WTC11 (cell line): ENCODE data around the gene ZNF773. TPM values are rescaled to one million over a fixed set of nuclear protein-coding genes. Genes with fewer than 3 reads are reported as not detected.
A peak's percentile ranks its signal among the peaks of the same experiment; 100 is the strongest.
"Not testable (repeated sequence)": the region's sequence is repeated elsewhere in the genome, so short reads cannot be mapped to it uniquely, and the experiment has no call there.

Experiments used
- ATAC-seq: fragments of 200-7000 bp; cut with Tn5 transposase; 2 replicates; pipeline ENCODE4 v1.10.0; 2021; ENCODE audit warnings: mild to moderate bottlenecking, moderate library complexity
- CTCF ChIA-PET: fragments of 300-600 bp; sonication (Branson Sonifier 250); formaldehyde crosslinking; loops from one replicate; lab custom pipeline; 2021; ENCODE audit warnings: antibody characterized with exemption; lab: Charles Lee
- POLR2A ChIA-PET: fragments of 350-600 bp; sonication (Branson Sonifier 250); formaldehyde crosslinking; loops from one replicate; lab custom pipeline; 2021; ENCODE audit warnings: antibody characterized with exemption; lab: Charles Lee
- DNase-seq: peaks from one replicate; pipeline ENCODE4 v3.0.0; 2021; ENCODE audit warnings: low spot score
- H3K27ac Mint-ChIP-seq: 2 replicates; pipeline ENCODE4 v1.8.0; 2021; ENCODE audit warnings: mixed read lengths
- H3K27me3 Mint-ChIP-seq: 2 replicates; pipeline ENCODE4 v1.8.0; 2021; ENCODE audit warnings: low read depth, mild to moderate bottlenecking, moderate library complexity, mixed read lengths
- H3K36me3 Mint-ChIP-seq: 2 replicates; pipeline ENCODE4 v1.8.0; 2021; ENCODE audit warnings: mixed read lengths
- H3K4me1 Mint-ChIP-seq: 2 replicates; pipeline ENCODE4 v1.8.0; 2022; ENCODE audit warnings: mixed read lengths
- H3K4me3 Mint-ChIP-seq: 2 replicates; pipeline ENCODE4 v1.8.0; 2021; ENCODE audit warnings: mild to moderate bottlenecking, moderate library complexity, mixed read lengths
- H3K9me3 Mint-ChIP-seq: 2 replicates; pipeline ENCODE4 v1.8.0; 2021; ENCODE audit warnings: mixed read lengths
- ATF3 ChIP-seq: sonication (generic); formaldehyde crosslinking; conservative IDR thresholded peaks from 2 replicates; pipeline ENCODE4 v1.8.1; 2022; ENCODE audit warnings: mild to moderate bottlenecking, missing genetic modification reagents
- ATF6 ChIP-seq: sonication (generic); formaldehyde crosslinking; IDR thresholded peaks from 2 replicates; pipeline ENCODE4 v1.8.1; 2023; ENCODE audit warnings: mild to moderate bottlenecking, missing genetic modification reagents
- CREM ChIP-seq: sonication (generic); formaldehyde crosslinking; IDR thresholded peaks from 2 replicates; pipeline ENCODE4 v1.8.1; 2022; ENCODE audit warnings: mild to moderate bottlenecking, missing genetic modification reagents, moderate library complexity
- E2F5 ChIP-seq: sonication (generic); formaldehyde crosslinking; IDR thresholded peaks from 2 replicates; pipeline ENCODE4 v1.8.1; 2022; ENCODE audit warnings: mild to moderate bottlenecking, moderate library complexity, missing genetic modification reagents
- FOXJ3 ChIP-seq: sonication (generic); formaldehyde crosslinking; IDR thresholded peaks from 2 replicates; pipeline ENCODE4 v1.9.0; 2021; ENCODE audit warnings: missing genetic modification reagents, mild to moderate bottlenecking, borderline replicate concordance
- FOXK1 ChIP-seq: sonication (generic); formaldehyde crosslinking; IDR thresholded peaks from 2 replicates; pipeline ENCODE4 v1.8.0; 2022; ENCODE audit warnings: mild to moderate bottlenecking, moderate library complexity, missing genetic modification reagents
- GRHL2 ChIP-seq: fragments of 250-450 bp; sonication (Bioruptor Pico); IDR thresholded peaks from 2 replicates; pipeline ENCODE4 v1.8.0; 2022; ENCODE audit warnings: mild to moderate bottlenecking, moderate library complexity; ENCODE audit not compliant: insufficient replicate concordance, severe bottlenecking
- IRF1 ChIP-seq: sonication (generic); formaldehyde crosslinking; IDR thresholded peaks from 2 replicates; pipeline ENCODE4 v1.8.0; 2023; ENCODE audit warnings: missing genetic modification reagents
- MYBL2 ChIP-seq: sonication (generic); formaldehyde crosslinking; IDR thresholded peaks from 2 replicates; pipeline ENCODE4 v1.8.1; 2023; ENCODE audit warnings: mild to moderate bottlenecking, moderate library complexity, missing genetic modification reagents
- SMAD3 ChIP-seq: sonication (generic); formaldehyde crosslinking; IDR thresholded peaks from 2 replicates; pipeline ENCODE4 v1.8.0; 2022; ENCODE audit warnings: missing genetic modification reagents, mild to moderate bottlenecking, borderline replicate concordance
- SOX15 ChIP-seq: fragments of 250-450 bp; sonication (Bioruptor Pico); IDR thresholded peaks from 2 replicates; pipeline ENCODE4 v1.9.0; 2021; ENCODE audit warnings: mild to moderate bottlenecking
- ZBTB43 ChIP-seq: sonication (generic); formaldehyde crosslinking; IDR thresholded peaks from 2 replicates; pipeline ENCODE4 v1.8.1; 2023; ENCODE audit warnings: mild to moderate bottlenecking, missing genetic modification reagents
- ZNF138 ChIP-seq: sonication (generic); formaldehyde crosslinking; conservative IDR thresholded peaks from 2 replicates; pipeline ENCODE4 v1.8.1; 2022; ENCODE audit warnings: mild to moderate bottlenecking, moderate library complexity, missing genetic modification reagents
- ZNF396 ChIP-seq: fragments of 250-450 bp; sonication (Bioruptor Pico); IDR thresholded peaks from 2 replicates; pipeline ENCODE4 v1.8.0; 2021; ENCODE audit warnings: mild to moderate bottlenecking, moderate library complexity, borderline replicate concordance
- total RNA-seq: library from RNA; stranded (reverse); gene quantifications from 3 replicates; pipeline ENCODE4 v1.2.3, GENCODE V29; 2021
- TF ChIP-seq, protein P1 (sequence below): sonication (generic); formaldehyde crosslinking; IDR thresholded peaks from 2 replicates; pipeline ENCODE4 v1.8.0; 2022; ENCODE audit warnings: mild to moderate bottlenecking, missing genetic modification reagents
- TF ChIP-seq, protein P2 (sequence below): sonication (generic); formaldehyde crosslinking; conservative IDR thresholded peaks from 2 replicates; pipeline ENCODE4 v1.8.1; 2023; ENCODE audit warnings: mild to moderate bottlenecking, low read depth, missing genetic modification reagents, moderate library complexity

Gene ZNF773
- total RNA-seq, 1 experiment from 2014 or later: 8.6 TPM

GRCh38 chr19:57487477-57488298, 12.1 kb upstream of the ZNF773 start, which contains the start of gene ZNF419 (continued):
- TF ChIP-seq, protein P1, sequence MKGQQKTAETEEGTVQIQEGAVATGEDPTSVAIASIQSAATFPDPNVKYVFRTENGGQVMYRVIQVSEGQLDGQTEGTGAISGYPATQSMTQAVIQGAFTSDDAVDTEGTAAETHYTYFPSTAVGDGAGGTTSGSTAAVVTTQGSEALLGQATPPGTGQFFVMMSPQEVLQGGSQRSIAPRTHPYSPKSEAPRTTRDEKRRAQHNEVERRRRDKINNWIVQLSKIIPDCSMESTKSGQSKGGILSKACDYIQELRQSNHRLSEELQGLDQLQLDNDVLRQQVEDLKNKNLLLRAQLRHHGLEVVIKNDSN (CRISPR knock-in tag): peak; percentile 19; the same call in 1 of the 2 replicates

DNA sequence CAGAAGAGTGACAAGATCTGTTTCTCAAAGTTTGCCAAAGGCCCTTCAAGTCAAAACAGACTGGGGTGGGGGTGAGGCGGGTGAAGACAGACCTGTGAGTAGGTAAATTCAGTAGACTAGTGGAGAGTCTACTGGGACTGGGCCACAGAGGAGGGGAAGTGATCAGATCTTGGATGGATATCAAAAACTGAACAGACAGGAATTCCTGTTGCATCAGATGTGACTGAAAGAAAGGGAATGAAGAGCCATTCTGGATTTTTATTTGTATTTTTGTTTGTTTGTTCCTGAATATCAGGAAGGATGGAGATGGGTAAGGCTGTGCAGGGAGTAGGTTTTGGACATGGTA, 11.5 kb upstream of the ZNF773 start:
- peaks cover 26% of the 10 kb centered on the region for H3K9me3 Mint-ChIP-seq
- peaks cover 33% of the 10 kb centered on the region for H3K27me3 Mint-ChIP-seq
- peak overlapping the region; percentile 46 for H3K27ac Mint-ChIP-seq
- H3K4me1 Mint-ChIP-seq, ATAC-seq, CTCF ChIA-PET, DNase-seq: not testable (repeated sequence)
- H3K4me3 Mint-ChIP-seq: peak overlapping the region; percentile 86
- POLR2A ChIA-PET: interaction anchor here (1.0 kb wide), 1 partner anchor 53 kb away, joined by 4 read pairs; the partner anchor contains the start of gene ZNF749
- H3K36me3 Mint-ChIP-seq: peaks cover 32% of the 10 kb centered on the region

DNA sequence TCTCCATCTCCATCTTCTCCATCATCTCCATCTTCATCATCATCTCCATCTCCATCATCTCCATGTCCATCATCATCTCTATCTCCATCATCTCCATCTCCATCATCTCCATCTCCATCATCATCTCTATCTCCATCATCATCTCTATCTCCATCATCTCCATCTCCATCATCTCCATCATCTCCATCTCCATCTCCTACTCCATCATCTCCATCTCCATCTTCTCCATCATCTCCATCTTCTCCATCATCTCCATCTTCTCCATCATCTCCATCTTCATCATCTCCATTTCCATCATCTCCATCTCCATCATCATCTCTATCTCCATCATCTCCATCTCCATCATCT, 432 bp upstream of the ZNF773 start:
- H3K4me3 Mint-ChIP-seq: peak overlapping the region; percentile 89; the same call in 1 of the 2 replicates
- DNase-seq, H3K4me1 Mint-ChIP-seq, H3K27me3 Mint-ChIP-seq, ATAC-seq, H3K27ac Mint-ChIP-seq: not testable (repeated sequence)
- POLR2A ChIA-PET: interaction anchor here (0.9 to 1.0 kb wide), 2 partner anchors 31 to 63 kb away, joined by 3 to 4 read pairs; no protein-coding TSS in a partner anchor
- H3K36me3 Mint-ChIP-seq: peaks cover 26% of the 10 kb centered on the region
- CTCF ChIA-PET: interaction anchor here (0.7 kb wide), 1 partner anchor 12 kb away, joined by 3 read pairs; the partner anchor contains the start of gene ZNF419
- peaks cover 20% of the 10 kb centered on the region for H3K9me3 Mint-ChIP-seq

GRCh38 chr19:57500400-57500799, 662 bp downstream of the ZNF773 start:
- H3K4me1 Mint-ChIP-seq, H3K27me3 Mint-ChIP-seq, DNase-seq, H3K27ac Mint-ChIP-seq, CTCF ChIA-PET, ATAC-seq: not testable (repeated sequence)
- H3K4me3 Mint-ChIP-seq: peak overlapping the region; percentile 89
- peaks cover 14% of the 10 kb centered on the region for H3K9me3 Mint-ChIP-seq
- POLR2A ChIA-PET: interaction anchor here (0.9 to 1.0 kb wide), 2 partner anchors 30 to 64 kb away, joined by 3 to 4 read pairs; no protein-coding TSS in a partner anchor
- peaks cover 24% of the 10 kb centered on the region for H3K36me3 Mint-ChIP-seq

GRCh38 chr19:57506163-57506562, 6.4 kb downstream of the ZNF773 start:
- DNase-seq (no peak), ATAC-seq (no peak)
- POLR2A ChIA-PET: no interaction called here
- no peaks in the 10 kb centered on the region for H3K27me3 Mint-ChIP-seq
- TF ChIP-seq E2F5 (no peak), FOXJ3 (CRISPR knock-in tag) (no peak), SOX15 (CRISPR knock-in tag) (no peak), FOXK1 (CRISPR knock-in tag) (no peak), ZNF138 (CRISPR knock-in tag) (no peak), ATF3 (no peak), CREM (CRISPR knock-in tag) (no peak), GRHL2 (CRISPR knock-in tag) (no peak), MYBL2 (CRISPR knock-in tag) (no peak), SMAD3 (no peak), ZBTB43 (CRISPR knock-in tag) (no peak), ZNF396 (CRISPR knock-in tag) (no peak), IRF1 (CRISPR knock-in tag) (no peak), ATF6 (CRISPR knock-in tag) (no peak)
- TF ChIP-seq, protein P2, sequence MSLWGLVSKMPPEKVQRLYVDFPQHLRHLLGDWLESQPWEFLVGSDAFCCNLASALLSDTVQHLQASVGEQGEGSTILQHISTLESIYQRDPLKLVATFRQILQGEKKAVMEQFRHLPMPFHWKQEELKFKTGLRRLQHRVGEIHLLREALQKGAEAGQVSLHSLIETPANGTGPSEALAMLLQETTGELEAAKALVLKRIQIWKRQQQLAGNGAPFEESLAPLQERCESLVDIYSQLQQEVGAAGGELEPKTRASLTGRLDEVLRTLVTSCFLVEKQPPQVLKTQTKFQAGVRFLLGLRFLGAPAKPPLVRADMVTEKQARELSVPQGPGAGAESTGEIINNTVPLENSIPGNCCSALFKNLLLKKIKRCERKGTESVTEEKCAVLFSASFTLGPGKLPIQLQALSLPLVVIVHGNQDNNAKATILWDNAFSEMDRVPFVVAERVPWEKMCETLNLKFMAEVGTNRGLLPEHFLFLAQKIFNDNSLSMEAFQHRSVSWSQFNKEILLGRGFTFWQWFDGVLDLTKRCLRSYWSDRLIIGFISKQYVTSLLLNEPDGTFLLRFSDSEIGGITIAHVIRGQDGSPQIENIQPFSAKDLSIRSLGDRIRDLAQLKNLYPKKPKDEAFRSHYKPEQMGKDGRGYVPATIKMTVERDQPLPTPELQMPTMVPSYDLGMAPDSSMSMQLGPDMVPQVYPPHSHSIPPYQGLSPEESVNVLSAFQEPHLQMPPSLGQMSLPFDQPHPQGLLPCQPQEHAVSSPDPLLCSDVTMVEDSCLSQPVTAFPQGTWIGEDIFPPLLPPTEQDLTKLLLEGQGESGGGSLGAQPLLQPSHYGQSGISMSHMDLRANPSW: no peak
- TF ChIP-seq, all 79 proteins: peak for 0
- CTCF ChIA-PET: no interaction called here
- peaks cover 64% of the 10 kb centered on the region for H3K36me3 Mint-ChIP-seq
- no peak overlapping the region for H3K4me3 Mint-ChIP-seq
- no peak overlapping the region for H3K27ac Mint-ChIP-seq
- no peaks in the 10 kb centered on the region; the same call in 1 of the 2 replicates for H3K4me1 Mint-ChIP-seq
- H3K9me3 Mint-ChIP-seq: peaks cover 28% of the 10 kb centered on the region
